GM21381 (cell line): ENCODE measurements around the gene KIT.
A peak's percentile ranks its signal among the peaks of the same experiment; 100 is the strongest.

Experiments used
- ATAC-seq: cut with Tn5 transposase; IDR thresholded peaks from one replicate; pipeline ENCODE4 v1.9.1; 2021; ENCODE audit warnings: mild to moderate bottlenecking, moderate library complexity; ENCODE audit not compliant: unreplicated experiment

KIT gene

GRCh38 chr4:54659749-54660535 is 2.2 kb downstream of the KIT start:
- ATAC-seq = no peak

- ATAC-seq = no peak
Observed at GRCh38 chr4:54660591-54660990, 2.8 kb downstream of the KIT start.

GRCh38 chr4:54661169-54661568 is 3.4 kb downstream of the KIT start:
- ATAC-seq = no peak

GRCh38 chr4:54661686-54662085 is 3.9 kb downstream of the KIT start:
- ATAC-seq = no peak

- no peak for ATAC-seq
Observed at GRCh38 chr4:54662123-54662522, 4.4 kb downstream of the KIT start.

GRCh38 chr4:54662901-54663585 is 5.3 kb downstream of the KIT start:
- ATAC-seq = no peak

GRCh38 chr4:54664400-54664799 is 6.6 kb downstream of the KIT start:
- no peak for ATAC-seq

GRCh38 chr4:54668014-54668611 is 10.4 kb downstream of the KIT start:
- no peak for ATAC-seq

GRCh38 chr4:54669831-54670230 is 12.1 kb downstream of the KIT start:
- no peak for ATAC-seq

GRCh38 chr4:54675721-54676461 is 18.1 kb downstream of the KIT start:
- ATAC-seq = no peak

GRCh38 chr4:54676658-54677057 is 18.9 kb downstream of the KIT start:
- ATAC-seq = no peak

GRCh38 chr4:54677416-54677815 is 19.7 kb downstream of the KIT start:
- no peak for ATAC-seq

GRCh38 chr4:54677853-54678650 is 20.3 kb downstream of the KIT start:
- no peak for ATAC-seq

GRCh38 chr4:54678826-54679225 is 21.1 kb downstream of the KIT start:
- no peak for ATAC-seq

GRCh38 chr4:54679813-54680212 is 22.1 kb downstream of the KIT start:
- ATAC-seq = no peak

GRCh38 chr4:54683616-54684346 is 26.0 kb downstream of the KIT start:
- peak; percentile 50 for ATAC-seq

- no peak for ATAC-seq
Observed at GRCh38 chr4:54685810-54686209, 28.1 kb downstream of the KIT start.

- peak; percentile 38 for ATAC-seq
Observed at GRCh38 chr4:54687887-54688841, 30.4 kb downstream of the KIT start.

GRCh38 chr4:54695337-54695736 is 37.6 kb downstream of the KIT start:
- ATAC-seq = no peak
